GM19351 (cell line): ENCODE results near the gene RRAS.

Experiments
- ATAC-seq: cut with Tn5 transposase; IDR thresholded peaks from one replicate; pipeline ENCODE4 v1.9.1; 2021; ENCODE audit warnings: mild to moderate bottlenecking, moderate library complexity; ENCODE audit not compliant: unreplicated experiment

Gene RRAS

DNA sequence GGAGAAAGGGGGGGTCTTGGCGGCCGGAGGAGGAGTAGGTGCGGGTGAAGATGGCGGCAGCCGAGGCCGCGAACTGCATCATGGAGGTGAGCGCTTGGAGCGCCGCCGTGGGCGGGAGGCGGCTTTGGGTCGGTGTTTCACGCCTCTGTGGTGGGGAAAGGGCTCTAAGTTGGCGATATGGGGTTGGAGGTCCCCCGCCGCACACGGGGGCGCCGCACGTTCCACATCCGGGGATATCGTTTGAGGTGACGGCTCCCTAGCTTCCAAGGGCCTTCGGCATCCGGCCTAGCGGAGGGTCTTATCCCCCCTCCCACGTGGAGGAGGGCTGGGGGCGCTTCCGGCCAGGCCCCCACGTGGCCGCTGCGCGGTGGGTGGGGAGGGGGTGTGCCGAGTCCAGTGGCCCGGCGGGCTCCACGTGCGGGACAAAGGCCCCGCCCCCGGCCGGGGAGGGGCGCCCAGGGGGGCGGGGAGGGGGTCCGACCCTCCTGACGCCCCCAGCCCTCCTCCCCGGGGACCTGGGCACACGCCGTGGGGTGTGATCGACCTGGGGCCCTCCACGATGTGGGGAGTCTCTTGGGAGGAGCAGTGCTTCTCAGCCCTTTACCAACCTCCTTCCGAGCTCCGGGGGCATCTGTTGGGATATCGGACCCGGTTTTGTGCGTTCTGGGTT, 37.4 kb upstream of the RRAS start, which contains the start of gene PRMT1:
Gene PRMT1, plus strand, starts transcription at position 41 of the 670 bp plus-strand sequence. Its CDS starts 10 bp downstream, at position 51.
- ATAC-seq = no peak

DNA sequence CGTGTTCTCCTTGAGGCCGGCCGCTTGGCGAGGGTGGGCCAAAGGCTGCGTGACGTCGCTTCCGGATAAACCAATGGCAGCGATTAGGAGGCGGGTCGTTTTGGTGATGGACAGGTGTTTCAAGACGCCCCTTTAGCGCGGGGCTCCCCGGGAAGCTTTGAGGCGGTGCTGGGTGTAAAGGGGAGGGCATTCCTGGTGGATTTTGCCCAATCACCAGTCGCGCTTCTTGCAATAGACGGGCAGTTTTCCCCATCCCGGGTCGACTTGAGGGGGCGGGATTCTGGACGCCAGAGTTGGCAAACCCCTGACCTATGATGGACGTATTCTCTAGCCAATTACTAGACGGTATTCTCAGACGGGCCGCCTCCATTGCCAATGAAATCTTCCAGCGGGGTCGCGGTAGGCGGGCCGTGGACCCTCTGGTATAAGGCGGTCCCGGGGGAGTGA, 36.9 kb upstream of the RRAS start:
- peak; percentile 64 for ATAC-seq

DNA sequence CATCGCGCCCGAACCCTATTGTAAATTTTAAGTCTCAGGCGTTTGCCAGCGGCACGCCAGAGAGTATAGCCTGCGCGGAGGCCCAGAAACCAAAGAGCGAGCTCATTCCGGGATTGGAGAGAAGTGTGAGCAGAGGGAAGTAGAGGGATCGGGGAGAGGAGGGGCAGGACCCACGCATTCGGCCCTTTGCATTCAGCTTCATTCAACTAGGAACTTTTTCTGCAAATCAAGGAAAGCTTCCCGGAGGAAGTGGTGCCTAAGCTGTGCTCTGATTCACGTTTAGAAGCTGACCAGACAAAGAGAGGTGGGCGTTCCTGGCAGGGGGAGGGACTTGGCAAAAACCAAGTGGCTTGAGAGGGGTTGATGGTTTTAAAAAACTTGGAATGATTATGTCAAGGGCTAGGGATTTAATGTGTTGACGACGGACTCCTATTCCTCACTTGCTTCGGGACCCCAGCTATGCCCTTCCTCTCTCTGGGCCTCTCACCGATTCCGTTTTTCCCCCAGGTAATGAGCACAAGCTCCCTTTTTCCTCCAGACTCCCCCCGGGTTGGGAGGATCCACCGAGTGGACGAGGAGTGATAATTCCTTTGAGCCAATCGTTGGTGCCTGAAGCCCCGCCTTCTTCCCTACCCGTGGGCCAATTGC, 36.3 kb upstream of the RRAS start:
- no peak for ATAC-seq

DNA sequence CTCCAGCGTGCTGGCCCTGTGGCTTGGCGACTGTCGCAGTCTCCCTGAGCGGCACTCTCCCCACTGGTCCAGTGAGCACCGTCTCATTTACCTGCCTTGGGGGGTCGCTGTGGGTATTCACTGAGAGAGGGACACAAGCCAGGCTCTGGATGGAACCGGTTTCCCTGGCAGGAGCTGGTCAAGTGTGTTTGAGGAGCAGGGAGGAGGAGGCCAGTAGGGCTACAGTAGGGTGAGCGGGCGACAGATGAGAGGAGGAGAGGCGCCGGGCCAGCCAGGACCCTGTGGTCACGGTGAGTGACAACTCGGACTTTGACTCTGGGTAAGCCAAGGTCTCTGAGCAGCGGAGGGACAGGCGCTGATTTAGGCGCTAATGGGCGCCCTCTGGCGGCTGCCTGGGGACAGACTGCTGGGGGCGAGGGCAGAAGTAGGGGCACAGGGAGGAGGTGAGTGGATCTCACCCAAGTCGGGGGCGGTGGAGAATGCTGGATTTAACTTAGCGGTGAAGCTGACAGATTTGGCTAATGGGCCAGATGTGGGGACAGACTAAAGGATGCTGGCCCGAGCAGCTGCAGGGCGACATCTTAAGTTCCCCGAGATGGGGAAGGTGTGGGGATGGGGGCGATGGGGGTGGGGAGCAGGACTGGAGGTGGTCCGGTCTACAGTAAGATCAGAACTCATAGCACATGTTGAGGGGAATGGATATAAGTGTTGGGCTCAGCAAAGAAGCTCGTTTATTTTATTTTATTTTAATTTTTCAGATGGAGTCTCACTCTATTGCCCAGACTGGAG, 32.4 kb upstream of the RRAS start:
- ATAC-seq = no peak

DNA sequence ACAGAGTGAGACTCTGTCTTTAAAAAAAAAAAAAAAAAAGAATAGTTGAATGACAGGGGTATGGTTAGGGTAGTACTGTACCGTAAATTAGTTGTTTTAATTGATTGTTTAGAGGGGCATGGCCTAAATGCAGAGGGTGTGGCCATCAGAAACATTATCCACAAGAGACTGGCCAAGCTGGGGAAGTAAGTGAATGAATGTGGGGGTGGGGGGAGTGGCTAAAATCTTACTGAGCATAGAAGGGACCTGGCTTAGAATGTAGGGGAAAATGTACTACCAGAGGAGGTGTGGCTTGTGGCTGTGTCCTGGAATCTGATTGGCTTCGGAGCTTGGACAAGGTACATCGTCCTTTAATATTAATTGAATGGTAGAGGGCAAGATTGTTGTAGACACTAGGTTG, 29.6 kb upstream of the RRAS start:
- no peak for ATAC-seq

DNA sequence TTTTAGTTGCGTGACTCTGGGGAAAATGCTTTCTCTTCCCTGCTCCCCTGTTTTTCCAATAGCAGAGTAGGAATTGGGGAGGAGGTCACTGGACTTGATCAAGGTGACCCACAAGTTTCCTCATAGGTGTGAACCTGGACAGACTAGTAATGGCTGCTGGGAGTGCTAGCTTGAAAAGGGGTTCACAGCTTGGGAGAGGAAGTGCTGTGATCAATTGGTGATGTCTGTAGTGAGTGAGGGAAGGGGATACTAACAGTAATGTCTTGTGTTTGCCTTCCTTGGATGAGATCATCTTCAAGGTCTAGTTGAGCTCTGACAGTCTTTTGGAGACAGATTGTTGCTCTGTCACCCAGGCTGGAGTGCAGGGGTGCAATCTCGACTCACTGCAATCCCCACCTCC, 27.5 kb upstream of the RRAS start:
- ATAC-seq = no peak

DNA sequence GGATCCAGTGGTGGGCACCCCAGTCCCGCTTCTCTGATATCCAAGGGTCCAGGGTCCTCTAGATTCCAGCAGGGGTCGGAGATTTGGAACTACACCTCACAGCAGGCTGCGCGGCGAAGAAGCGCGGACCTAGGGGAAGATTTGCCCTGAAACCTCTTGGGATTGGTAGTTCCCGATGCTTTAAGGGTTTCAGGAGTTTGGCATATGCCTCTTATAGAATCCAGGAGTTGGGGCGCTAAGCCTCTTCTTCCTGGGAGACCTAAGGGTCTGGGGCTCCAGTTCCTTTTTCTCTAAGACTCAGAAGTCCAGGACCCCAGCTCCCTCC, 26.1 kb upstream of the RRAS start:
- no peak for ATAC-seq

DNA sequence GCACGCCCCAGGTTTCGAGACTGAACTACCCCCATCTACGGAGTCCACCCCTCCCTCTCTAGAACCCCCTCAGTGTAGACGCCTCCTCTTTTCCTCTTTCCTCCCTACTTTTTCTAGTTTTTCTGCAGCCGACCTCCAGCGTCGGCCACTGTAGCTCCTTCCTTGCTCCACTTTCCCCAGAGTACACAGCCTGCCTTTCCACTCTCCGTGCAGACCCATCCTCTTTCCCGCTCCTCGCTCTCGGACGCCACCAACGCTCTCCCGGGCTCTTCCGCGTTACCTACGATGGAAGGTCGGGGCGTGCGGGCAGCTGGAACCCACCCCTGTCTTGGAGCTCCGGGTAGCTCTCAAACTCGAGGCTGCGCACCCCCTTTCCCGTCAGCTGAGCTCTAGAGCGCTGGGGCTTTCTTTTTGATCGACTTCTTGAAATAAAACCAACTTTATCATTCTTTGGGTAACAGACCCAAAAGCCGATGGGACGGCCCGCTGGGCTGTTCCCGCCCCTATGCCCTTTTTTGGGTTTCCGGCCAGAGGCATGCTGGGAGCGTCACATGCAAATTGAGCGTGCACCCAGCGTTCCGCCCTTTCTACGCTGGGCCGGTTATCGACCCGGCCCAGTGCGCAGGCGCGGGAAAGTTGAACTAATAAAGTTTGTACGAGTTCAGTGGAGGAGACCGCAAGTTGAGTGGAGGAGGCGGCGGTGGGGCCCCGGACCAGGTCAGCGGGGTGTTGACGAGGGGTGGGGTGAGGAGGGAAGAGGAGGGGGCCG, 25.6 kb upstream of the RRAS start, which contains the start of the genes BCL2L12 and IRF3:
Gene BCL2L12, plus strand, starts transcription at position 583 of the 769 bp plus-strand sequence. CDS start 760 bp downstream, outside the sequence.
Gene IRF3, minus strand, starts transcription at position 507 of the 769 bp plus-strand sequence. CDS start 1,019 bp downstream, outside the sequence.
- ATAC-seq = peak; percentile 76

DNA sequence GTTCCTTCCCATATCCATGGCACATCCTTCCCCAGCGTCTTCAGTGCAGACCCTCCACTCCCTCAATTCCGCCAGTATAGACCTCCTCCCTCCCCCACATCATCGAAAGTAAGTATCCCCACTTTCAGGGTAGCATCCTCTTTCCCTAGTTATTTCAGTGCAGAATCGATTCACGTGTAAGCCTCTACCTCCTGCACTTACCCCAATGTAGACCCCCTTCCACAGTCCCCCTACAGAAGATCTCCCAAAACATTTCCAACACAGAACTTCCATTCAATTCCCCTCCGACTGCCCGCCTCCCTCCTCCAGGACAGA, 25.1 kb upstream of the RRAS start:
- no peak for ATAC-seq

DNA sequence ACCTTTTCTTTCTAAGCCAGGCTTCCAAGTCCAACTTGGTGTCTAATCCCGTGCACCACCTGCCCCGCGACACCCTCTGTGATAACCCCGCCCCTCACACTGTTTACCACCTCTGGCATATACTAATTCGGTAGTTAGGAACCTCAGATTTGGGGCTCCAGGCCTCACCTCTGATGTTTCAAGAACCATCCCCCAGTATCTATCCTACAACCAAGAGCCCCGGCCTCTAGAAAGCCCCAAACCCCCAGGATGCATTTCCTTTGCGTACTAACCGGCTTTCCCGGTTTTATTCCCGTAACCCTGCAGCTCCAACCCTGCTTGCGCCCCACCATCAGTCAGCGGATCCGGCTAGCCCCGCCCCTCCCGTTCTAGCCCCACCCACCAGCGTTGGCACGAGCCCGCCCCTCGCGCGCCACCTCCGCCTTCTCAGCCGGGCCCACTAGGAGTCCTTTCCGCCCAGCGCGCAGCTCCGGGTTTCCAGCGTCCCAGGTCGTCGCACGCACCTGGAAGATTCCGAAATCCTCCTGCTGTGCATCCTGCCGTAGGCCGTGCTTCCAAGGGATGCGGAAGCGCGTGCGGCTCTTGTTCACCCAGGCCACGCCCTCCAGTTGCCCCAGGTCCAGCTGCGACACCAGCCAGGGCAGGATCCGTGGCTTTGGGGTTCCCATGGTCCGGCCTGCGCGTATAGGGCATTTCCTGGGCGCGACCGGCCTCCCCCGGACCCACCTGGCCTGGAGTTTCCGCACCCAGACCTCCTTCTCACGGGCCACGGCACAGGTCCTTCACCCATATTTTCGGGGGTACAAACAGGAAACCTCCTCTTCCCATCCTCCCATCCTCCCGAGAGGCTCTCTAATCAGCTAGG, 24.5 kb upstream of the RRAS start:
- peak; percentile 50 for ATAC-seq

DNA sequence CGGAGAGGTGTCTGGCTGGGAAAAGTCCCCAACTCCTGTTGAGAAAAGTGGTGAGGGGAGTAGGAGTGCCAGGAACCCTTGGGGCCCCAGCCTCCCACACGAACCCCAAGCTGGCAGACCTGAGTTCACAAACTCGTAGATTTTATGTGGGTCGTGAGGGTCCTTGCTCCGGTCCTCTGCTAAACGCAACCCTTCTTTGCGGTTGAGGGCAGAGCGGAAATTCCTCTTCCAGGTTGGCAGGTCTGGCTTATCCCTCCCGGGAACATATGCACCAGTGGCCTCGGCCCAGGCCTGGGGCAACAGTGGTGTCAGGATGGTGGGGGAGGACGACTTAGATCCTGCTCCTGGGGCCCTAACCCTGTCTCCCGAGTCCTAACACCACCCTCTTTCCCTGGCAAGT, 23.3 kb upstream of the RRAS start:
- no peak for ATAC-seq

DNA sequence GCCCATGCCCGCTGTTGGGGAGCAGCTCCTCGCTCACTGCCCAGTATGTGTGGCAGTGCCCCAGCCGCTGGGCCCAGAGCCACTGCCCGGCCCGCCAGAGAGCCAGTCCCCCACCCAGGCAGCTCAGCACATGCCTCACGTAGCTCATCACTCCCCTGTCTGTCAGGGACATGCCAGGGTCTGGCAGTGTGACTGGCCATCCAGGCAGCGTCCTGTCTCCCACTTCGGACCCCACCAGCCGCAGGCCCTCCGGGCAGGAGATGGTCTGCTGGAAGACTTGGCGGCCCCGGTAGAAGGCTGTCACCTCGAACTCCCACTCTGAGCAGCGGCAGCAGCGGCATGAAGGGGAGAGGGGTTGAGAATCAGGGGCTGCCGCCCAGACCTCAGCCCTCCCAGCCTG, 22.1 kb upstream of the RRAS start:
- ATAC-seq = no peak

DNA sequence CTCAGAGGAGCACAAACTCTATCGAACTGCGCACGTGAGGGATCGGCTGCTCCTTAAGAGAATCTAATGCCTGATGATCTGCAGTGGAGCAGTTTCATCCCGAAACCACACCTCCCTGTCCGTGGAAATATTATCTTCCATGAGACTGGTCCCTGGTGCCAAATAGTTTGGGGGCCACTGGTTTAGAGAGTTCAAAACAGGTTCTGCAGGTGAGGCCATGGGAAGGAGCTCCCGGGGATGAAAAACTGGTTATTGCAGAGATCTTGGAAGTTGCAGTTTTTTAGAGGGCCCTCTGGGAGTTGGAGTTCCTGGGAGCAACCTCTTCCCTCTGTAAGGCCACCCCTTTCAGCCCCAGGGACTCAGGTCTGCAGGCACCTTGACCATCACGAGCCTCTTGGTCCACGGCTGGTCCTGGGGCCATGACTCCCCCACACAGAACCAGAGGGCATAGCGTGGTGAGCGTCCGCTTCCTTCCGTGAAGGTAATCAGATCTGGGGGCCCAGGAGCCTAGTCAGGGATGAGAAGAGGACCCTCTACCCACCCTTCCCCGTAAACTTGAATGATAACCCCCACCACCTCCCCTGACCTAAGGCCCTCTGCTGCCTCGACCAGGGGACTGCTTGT, 20.5 kb upstream of the RRAS start:
- ATAC-seq = no peak

DNA sequence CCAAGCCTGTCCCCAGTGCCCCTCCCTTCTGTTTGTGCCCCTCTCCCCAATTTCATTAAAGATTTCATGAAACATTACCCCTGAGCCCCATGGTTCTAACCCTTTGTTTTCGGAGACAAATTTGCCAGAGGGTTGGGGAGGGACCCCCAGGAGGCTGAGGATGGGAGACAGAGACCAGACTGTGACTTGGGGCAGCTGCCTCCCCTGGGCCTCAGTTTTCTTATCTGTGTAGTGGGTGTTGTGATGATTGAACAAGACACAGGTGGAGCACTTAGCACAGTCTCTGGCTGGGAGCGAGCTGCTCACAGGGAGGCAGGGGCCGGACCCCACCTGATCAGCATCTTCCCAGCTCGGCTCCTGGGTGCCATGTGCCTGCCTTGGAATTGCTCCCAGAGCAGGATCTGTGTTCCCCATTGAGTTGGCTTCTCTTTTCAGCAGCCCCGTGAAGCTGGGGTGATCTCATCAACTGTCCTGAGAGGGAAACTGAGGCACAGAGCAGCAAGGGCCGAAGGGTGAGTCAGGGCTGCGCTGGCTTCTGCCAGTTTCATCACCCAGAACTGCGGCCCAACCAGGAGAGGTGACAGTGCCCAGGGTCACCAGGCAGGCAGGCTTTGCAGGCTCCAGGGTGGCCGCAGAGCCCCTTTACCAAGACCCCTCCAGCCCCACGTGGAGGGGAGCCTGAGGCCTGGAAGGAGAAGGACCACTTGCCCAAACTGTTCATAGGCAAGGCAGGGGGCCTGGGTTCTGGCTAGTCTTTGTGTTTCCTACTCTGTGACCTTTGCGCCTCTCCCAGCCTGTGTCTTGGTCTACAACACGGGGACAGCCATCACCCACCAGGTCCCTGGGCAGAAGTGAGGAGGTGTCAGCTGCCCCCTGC, 18.9 kb upstream of the RRAS start:
- ATAC-seq = no peak

DNA sequence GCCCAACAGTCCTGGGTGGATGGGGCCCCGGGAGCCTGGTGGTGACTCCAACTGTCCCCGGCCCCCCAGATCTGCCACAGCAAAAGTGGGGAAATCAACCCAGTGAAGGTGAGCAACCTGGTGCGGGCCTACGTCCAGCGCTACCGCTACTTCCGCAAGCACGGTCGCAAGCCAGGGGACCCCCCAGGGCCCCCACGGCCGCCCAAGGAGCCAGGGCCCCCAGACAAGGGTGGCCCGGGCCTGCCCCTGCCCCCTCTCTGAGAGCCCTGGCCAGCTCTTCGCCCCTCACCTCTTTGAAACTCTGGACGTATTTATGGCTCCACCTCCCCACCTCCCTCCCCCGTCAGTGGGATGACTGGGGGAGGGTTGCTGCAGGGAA, 18.2 kb upstream of the RRAS start:
- no peak for ATAC-seq

DNA sequence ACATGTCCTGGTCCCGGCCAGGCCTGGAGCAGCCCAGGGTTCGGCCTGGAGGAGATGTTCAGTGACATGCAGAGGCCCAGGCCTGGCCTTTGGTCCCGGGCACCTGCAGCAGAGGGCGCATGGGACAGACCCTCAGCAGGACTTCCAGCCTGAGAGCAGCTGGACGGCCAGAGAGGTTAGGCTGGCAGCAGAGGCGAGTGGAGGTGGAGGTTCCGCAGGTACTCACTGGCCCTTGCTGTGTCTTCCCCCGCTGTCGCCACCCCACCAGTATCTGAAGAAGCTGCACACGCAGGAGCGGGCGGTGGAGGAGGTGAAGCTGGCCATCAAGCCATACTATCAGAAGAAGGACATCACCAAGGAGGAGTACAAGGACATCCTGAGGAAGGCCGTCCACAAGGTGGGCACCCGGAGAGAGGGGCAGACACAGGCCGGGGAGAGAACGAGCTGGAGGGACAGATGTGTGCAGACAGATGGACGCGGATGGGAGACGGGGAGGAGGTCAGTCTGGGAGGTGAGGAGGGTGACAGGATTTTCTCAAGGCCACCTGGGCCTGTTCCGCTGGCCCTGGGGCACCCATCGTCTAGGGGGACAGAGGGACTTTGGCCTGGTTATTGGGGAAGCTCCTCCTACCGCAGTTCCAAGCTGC, 17.7 kb upstream of the RRAS start:
- no peak for ATAC-seq

DNA sequence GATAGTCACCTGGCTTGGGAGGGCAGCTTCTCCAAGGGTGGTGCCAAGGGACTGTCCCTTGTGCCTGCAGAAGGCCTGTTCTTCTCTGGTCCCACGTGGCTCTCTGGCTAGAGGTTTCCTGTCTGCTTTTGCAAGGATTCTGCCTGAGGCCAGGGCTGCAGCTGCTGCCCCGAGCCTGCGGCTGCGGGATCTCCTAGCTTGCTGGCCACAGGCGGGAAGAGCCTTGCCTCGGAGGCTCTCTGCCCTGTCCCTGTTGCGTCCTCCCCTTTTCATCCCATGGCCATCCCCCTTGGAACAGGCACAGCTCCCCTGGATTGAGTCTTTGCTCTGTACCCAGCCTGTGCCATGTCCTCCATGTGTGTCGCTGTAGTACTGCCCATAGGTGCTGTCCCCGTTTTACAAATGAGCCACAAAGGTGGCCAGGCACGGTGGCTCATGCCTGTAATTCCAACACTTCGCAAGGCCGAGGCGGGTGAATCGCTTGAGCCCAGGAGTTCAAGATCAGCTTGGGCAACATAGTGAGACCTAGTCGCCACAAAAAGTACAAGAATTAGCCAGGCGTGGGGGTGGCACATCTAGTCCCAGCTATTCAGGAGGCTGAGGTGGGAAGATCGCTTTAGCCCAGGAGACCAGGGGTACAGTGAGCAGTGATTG, 16.6 kb upstream of the RRAS start:
- no peak for ATAC-seq
